Astrocyte (in vitro differentiated cells and primary cell): ENCODE data around the gene F5. TPM values are rescaled to one million over a fixed set of nuclear protein-coding genes. Genes with fewer than 3 reads are reported as not detected.

Experiments
- DNase-seq: peaks from one replicate; pipeline ENCODE4 v3.0.0-alpha.2; 2010; ENCODE audit warnings: low read depth
- FAIRE-seq: peaks from 2 replicates; lab custom pipeline; 2011; peaks lifted over from hg19 to GRCh38; lab: Jason Lieb, UNC
- H2AFZ ChIP-seq: 2 replicates; pipeline ENCODE4 v1.6.0; 2012; ENCODE audit warnings: low read depth, low read length, inconsistent platforms
- H3K27ac ChIP-seq: 2 replicates; pipeline ENCODE4 v1.5.1; 2011; ENCODE audit warnings: low read depth, low read length, inconsistent platforms
- H3K27me3 ChIP-seq: 2 replicates; pipeline ENCODE4 v1.6.0; 2011; ENCODE audit warnings: low read length, inconsistent platforms; ENCODE audit not compliant: insufficient read depth
- H3K36me3 ChIP-seq: 2 replicates; pipeline ENCODE4 v1.5.1; 2011; ENCODE audit warnings: low read length, inconsistent platforms; ENCODE audit not compliant: insufficient read depth
- H3K4me1 ChIP-seq: 2 replicates; pipeline ENCODE4 v1.5.1; 2011; ENCODE audit warnings: low read length, inconsistent platforms; ENCODE audit not compliant: insufficient read depth
- H3K4me2 ChIP-seq: 2 replicates; pipeline ENCODE4 v1.6.0; 2012; ENCODE audit warnings: low read length, inconsistent platforms
- H3K4me3 ChIP-seq: 2 replicates; pipeline ENCODE4 v1.5.1; 2011; ENCODE audit warnings: low read depth, mild to moderate bottlenecking, low read length, inconsistent platforms; ENCODE audit not compliant: insufficient read depth
- H3K79me2 ChIP-seq: 2 replicates; pipeline ENCODE4 v1.6.0; 2012; ENCODE audit warnings: mild to moderate bottlenecking, low read length, inconsistent platforms; ENCODE audit not compliant: insufficient read depth
- H3K9ac ChIP-seq: 2 replicates; pipeline ENCODE4 v1.6.0; 2012; ENCODE audit warnings: mild to moderate bottlenecking, low read length, inconsistent platforms
- H3K9me3 ChIP-seq: 2 replicates; pipeline ENCODE4 v1.5.1; 2012; ENCODE audit warnings: low read depth, mild to moderate bottlenecking, low read length, inconsistent platforms; ENCODE audit not compliant: insufficient read depth
- H4K20me1 ChIP-seq: 2 replicates; pipeline ENCODE4 v1.6.0; 2012; ENCODE audit warnings: low read length, inconsistent platforms; ENCODE audit not compliant: insufficient read depth
- H3K27ac Mint-ChIP-seq: one replicate; pipeline ENCODE4 v1.8.0; 2021; ENCODE audit warnings: mild to moderate bottlenecking, mixed read lengths; ENCODE audit not compliant: unreplicated experiment
- H3K27me3 Mint-ChIP-seq: one replicate; pipeline ENCODE4 v1.8.0; 2021; ENCODE audit warnings: low read depth, mixed read lengths; ENCODE audit not compliant: unreplicated experiment
- H3K36me3 Mint-ChIP-seq: one replicate; pipeline ENCODE4 v1.8.0; 2021; ENCODE audit warnings: low read depth, mixed read lengths; ENCODE audit not compliant: unreplicated experiment
- H3K4me1 Mint-ChIP-seq: one replicate; pipeline ENCODE4 v1.8.0; 2021; ENCODE audit warnings: low read depth, mixed read lengths; ENCODE audit not compliant: unreplicated experiment
- H3K4me3 Mint-ChIP-seq: one replicate; pipeline ENCODE4 v1.8.0; 2021; ENCODE audit warnings: mild to moderate bottlenecking, moderate library complexity, mixed read lengths; ENCODE audit not compliant: unreplicated experiment
- H3K9me3 Mint-ChIP-seq: one replicate; pipeline ENCODE4 v1.8.0; 2021; ENCODE audit warnings: mild to moderate bottlenecking, mixed read lengths; ENCODE audit not compliant: unreplicated experiment
- EZH2 ChIP-seq: IDR thresholded peaks from 2 replicates; pipeline ENCODE4 v1.6.1; 2012; ENCODE audit warnings: mild to moderate bottlenecking, low read length, inconsistent platforms; ENCODE audit not compliant: insufficient read depth
- total RNA-seq: library from RNA; stranded (reverse); gene quantifications from 2 replicates; pipeline ENCODE4 v1.2.1, GENCODE V29; 2021
- TF ChIP-seq, protein P1 (sequence below): IDR thresholded peaks from 2 replicates; pipeline ENCODE4 v1.5.1; 2011; ENCODE audit warnings: low read depth, mild to moderate bottlenecking, inconsistent platforms, low read length, moderate library complexity; ENCODE audit not compliant: insufficient read depth

F5 gene
- total RNA-seq, 1 donor from 2014 or later, result 0.18 TPM

DNA sequence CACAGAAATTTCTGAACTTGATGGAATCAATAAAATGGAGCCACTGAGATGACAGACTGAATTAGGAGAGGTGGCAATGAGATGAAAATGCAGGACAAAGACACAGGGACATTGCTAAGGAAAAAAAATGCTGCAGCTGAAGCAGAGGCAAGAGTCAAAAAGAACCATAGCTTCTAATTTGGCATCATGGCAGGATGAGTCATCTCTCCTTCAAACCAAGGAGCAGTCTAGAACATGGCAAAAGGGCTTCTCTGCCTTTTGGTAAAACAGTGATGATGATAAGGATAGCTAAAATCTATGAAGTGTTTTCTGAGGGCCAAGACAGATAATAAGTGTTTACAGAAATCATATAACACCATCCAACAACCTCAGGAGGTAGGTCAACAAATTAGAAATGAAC is 117.3 kb downstream of the F5 start:
- Mint-ChIP-seq H3K4me1 (peaks cover 5% of the 10 kb centered on the region), H3K4me3 (no peak overlapping the region), H3K36me3 (no peaks in the 10 kb centered on the region), H3K27ac (no peak overlapping the region), H3K27me3 (no peaks in the 10 kb centered on the region), H3K9me3 (no peaks in the 10 kb centered on the region)
- no peaks in the 10 kb centered on the region for H3K4me1 ChIP-seq
- no peak overlapping the region for H3K4me2 ChIP-seq
- H3K79me2 ChIP-seq, result no peaks in the 10 kb centered on the region
- H3K27ac ChIP-seq, result no peak overlapping the region
- H4K20me1 ChIP-seq, result peaks cover 4% of the 10 kb centered on the region
- no peaks in the 10 kb centered on the region for H3K36me3 ChIP-seq
- no peak overlapping the region for H2AFZ ChIP-seq
- H3K4me3 ChIP-seq, result no peak overlapping the region
- no peak for TF ChIP-seq EZH2
- TF ChIP-seq, protein P1, sequence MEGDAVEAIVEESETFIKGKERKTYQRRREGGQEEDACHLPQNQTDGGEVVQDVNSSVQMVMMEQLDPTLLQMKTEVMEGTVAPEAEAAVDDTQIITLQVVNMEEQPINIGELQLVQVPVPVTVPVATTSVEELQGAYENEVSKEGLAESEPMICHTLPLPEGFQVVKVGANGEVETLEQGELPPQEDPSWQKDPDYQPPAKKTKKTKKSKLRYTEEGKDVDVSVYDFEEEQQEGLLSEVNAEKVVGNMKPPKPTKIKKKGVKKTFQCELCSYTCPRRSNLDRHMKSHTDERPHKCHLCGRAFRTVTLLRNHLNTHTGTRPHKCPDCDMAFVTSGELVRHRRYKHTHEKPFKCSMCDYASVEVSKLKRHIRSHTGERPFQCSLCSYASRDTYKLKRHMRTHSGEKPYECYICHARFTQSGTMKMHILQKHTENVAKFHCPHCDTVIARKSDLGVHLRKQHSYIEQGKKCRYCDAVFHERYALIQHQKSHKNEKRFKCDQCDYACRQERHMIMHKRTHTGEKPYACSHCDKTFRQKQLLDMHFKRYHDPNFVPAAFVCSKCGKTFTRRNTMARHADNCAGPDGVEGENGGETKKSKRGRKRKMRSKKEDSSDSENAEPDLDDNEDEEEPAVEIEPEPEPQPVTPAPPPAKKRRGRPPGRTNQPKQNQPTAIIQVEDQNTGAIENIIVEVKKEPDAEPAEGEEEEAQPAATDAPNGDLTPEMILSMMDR, result no peak
- no peak overlapping the region for H3K9ac ChIP-seq
- no peaks in the 10 kb centered on the region for H3K27me3 ChIP-seq
- FAIRE-seq (no peak), DNase-seq (no peak)
- H3K9me3 ChIP-seq, result no peaks in the 10 kb centered on the region

DNA sequence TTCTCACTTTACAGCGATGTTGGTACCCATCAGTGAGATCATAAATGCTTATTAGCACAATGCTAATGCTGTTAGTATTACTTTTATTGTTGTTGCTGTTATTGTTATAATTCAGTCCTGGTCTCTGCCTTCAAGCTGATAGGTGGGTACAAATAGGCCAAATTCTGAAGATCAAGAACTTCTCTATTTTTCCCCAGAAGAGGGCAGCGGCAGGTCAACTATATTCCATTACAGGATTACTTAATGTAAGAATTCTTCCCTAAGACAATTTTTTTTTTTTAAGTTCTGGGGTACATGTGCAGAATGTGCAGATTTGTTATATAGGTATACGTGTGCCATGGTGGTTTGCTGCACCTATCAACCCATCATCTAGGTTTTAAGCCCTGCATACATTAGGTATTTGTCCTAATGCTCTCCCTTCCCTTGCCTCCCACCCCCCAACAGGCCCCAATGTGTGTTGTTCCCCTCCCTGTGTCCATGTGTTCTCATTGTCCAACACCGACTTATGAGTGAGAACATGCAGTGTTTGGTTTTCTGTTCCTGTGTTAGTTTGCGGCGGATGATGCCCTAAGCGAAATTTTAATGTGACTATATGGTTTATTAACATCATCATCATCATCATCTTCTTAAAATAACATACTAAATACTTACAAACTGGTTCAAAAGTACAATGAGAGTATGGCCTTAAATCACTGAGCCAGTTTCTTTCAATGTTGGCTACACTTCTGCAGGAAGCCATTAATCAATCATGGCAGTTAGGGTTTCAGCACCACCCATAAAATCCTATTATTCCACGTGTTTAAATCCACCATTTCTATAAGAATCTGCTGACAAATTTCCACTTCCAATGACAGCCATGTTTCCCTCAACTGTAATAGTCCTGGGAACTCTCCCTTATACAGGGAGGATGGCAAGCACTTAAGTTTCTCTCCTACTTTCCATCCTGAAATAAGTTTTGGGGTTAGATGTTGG is 119.7 kb downstream of the F5 start:
- Histone ChIP-seq H3K4me3 (no peak overlapping the region), H3K27ac (no peak overlapping the region), H3K4me2 (no peak overlapping the region), H2AFZ (no peak overlapping the region), H3K4me1 (no peaks in the 10 kb centered on the region), H3K36me3 (no peaks in the 10 kb centered on the region), H3K79me2 (no peaks in the 10 kb centered on the region), H3K9me3 (no peaks in the 10 kb centered on the region), H3K27me3 (no peaks in the 10 kb centered on the region), H4K20me1 (no peaks in the 10 kb centered on the region), H3K9ac (no peak overlapping the region)
- FAIRE-seq (peak; percentile 70), DNase-seq (peak; percentile 17)
- Mint-ChIP-seq H3K4me3 (no peak overlapping the region), H3K27me3 (no peaks in the 10 kb centered on the region), H3K36me3 (no peaks in the 10 kb centered on the region), H3K9me3 (no peaks in the 10 kb centered on the region), H3K4me1 (peaks cover 5% of the 10 kb centered on the region), H3K27ac (no peak overlapping the region)
- TF ChIP-seq, protein P1, result peak; percentile 17
- no peak for TF ChIP-seq EZH2

DNA sequence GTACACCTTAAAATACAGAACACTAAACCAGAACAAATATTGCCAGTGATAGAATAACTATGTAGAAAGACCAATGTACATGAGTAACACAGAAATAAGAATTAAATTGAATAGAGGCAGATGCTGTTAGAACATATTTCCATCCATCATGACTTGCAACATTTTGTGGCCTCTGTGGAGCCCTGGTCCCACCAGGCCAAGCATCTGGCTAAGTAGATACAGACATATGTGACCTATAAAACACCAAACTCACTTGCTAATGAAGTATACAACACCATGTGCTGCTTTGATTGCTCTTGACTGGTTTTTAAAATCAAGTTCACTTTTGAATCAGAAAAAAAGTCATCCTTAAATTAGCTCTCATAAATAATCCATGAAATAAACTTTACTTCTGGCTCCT is 121.0 kb downstream of the F5 start:
- H2AFZ ChIP-seq, result no peak overlapping the region
- H4K20me1 ChIP-seq, result no peaks in the 10 kb centered on the region
- no peak overlapping the region for H3K4me2 ChIP-seq
- Mint-ChIP-seq H3K4me3 (no peak overlapping the region), H3K27ac (no peak overlapping the region), H3K4me1 (peaks cover 5% of the 10 kb centered on the region), H3K36me3 (no peaks in the 10 kb centered on the region), H3K27me3 (no peaks in the 10 kb centered on the region), H3K9me3 (no peaks in the 10 kb centered on the region)
- H3K4me1 ChIP-seq, result peaks cover 5% of the 10 kb centered on the region
- no peaks in the 10 kb centered on the region for H3K36me3 ChIP-seq
- no peaks in the 10 kb centered on the region for H3K9me3 ChIP-seq
- H3K4me3 ChIP-seq, result no peak overlapping the region
- no peak for FAIRE-seq
- no peaks in the 10 kb centered on the region for H3K79me2 ChIP-seq
- TF ChIP-seq EZH2, result no peak
- TF ChIP-seq, protein P1, result no peak
- no peak overlapping the region for H3K27ac ChIP-seq
- H3K9ac ChIP-seq, result no peak overlapping the region
- no peak for DNase-seq
- no peaks in the 10 kb centered on the region for H3K27me3 ChIP-seq
